GM19328 (cell line): ENCODE measurements around the gene LYSET.
"Not testable (repeated sequence)": the region's sequence is repeated elsewhere in the genome, so short reads cannot be mapped to it uniquely, and the experiment has no call there.

ENCODE experiments used
- ATAC-seq: cut with Tn5 transposase; IDR thresholded peaks from one replicate; pipeline ENCODE4 v1.9.1; 2021; ENCODE audit warnings: mild to moderate bottlenecking, moderate library complexity; ENCODE audit not compliant: unreplicated experiment

Gene LYSET

GRCh38 chr14:93184391-93185348, at the start of gene LYSET, which contains the start of gene MOAP1:
Gene LYSET, plus strand, starts transcription at chr14:93185317. Its CDS starts 89 bp downstream, at chr14:93185406.
Gene MOAP1, minus strand, starts transcription at chr14:93184897. Its CDS starts 655 bp downstream, at chr14:93184242.
- peak; percentile 82 for ATAC-seq

GRCh38 chr14:93135399-93135798, 49.7 kb upstream of the LYSET start:
- ATAC-seq = no peak

- ATAC-seq = no peak
These were observed 49.1 kb upstream of the LYSET start for GRCh38 chr14:93136009-93136408.

GRCh38 chr14:93136508-93136907, 48.6 kb upstream of the LYSET start:
- not testable (repeated sequence) for ATAC-seq

GRCh38 chr14:93137864-93138263, 47.3 kb upstream of the LYSET start:
- ATAC-seq = no peak

- no peak for ATAC-seq
These were observed 42.1 kb upstream of the LYSET start for GRCh38 chr14:93142854-93143652.

GRCh38 chr14:93146119-93146518, 39.0 kb upstream of the LYSET start:
- ATAC-seq = no peak

- no peak for ATAC-seq
These were observed 36.1 kb upstream of the LYSET start for GRCh38 chr14:93148979-93149378.

- no peak for ATAC-seq
These were observed 34.6 kb upstream of the LYSET start for GRCh38 chr14:93150227-93151208.

- no peak for ATAC-seq
These were observed 32.0 kb upstream of the LYSET start for GRCh38 chr14:93153121-93153520.

GRCh38 chr14:93155667-93156066, 29.4 kb upstream of the LYSET start:
- no peak for ATAC-seq

- ATAC-seq = no peak
These were observed 28.3 kb upstream of the LYSET start for GRCh38 chr14:93156693-93157369.

GRCh38 chr14:93158349-93158748, 26.8 kb upstream of the LYSET start:
- not testable (repeated sequence) for ATAC-seq

GRCh38 chr14:93159625-93160352, 25.3 kb upstream of the LYSET start:
- not testable (repeated sequence) for ATAC-seq

- no peak for ATAC-seq
These were observed 24.7 kb upstream of the LYSET start for GRCh38 chr14:93160353-93160801.

- ATAC-seq = no peak
These were observed 23.6 kb upstream of the LYSET start for GRCh38 chr14:93161411-93161940.

- ATAC-seq = no peak
These were observed 21.6 kb upstream of the LYSET start for GRCh38 chr14:93163564-93163963.
